H9 (cell line): ENCODE results near the gene SKP2. TPM values are rescaled to one million over a fixed set of nuclear protein-coding genes. Genes with fewer than 3 reads are reported as not detected.

Experiments
- DNase-seq: peaks from one replicate; pipeline ENCODE4 v3.0.0-alpha.2; 2017
- H2AFZ ChIP-seq: one replicate; pipeline ENCODE4 v1.6.1; 2013; ENCODE audit warnings: mild to moderate bottlenecking, low read length, control low read depth, moderate library complexity
- H2AK5ac ChIP-seq: 2 replicates; pipeline ENCODE4 v1.6.1; 2013; ENCODE audit warnings: low read length, control low read depth, mixed read lengths; ENCODE audit not compliant: insufficient read length
- H2BK120ac ChIP-seq: one replicate; pipeline ENCODE4 v1.6.1; 2013; ENCODE audit warnings: low read depth, mild to moderate bottlenecking, low read length, control low read depth, inconsistent platforms; ENCODE audit not compliant: poor library complexity, severe bottlenecking
- H2BK12ac ChIP-seq: 2 replicates; pipeline ENCODE4 v1.6.1; 2013; ENCODE audit warnings: low read length, control low read depth, mixed read lengths, low read depth; ENCODE audit not compliant: insufficient read length
- H2BK15ac ChIP-seq: 2 replicates; pipeline ENCODE4 v1.6.1; 2013; ENCODE audit warnings: low read depth, low read length, control low read depth
- H2BK20ac ChIP-seq: one replicate; pipeline ENCODE4 v1.6.1; 2013; ENCODE audit warnings: low read depth, mild to moderate bottlenecking, low read length, control low read depth, inconsistent platforms; ENCODE audit not compliant: poor library complexity, severe bottlenecking
- H2BK5ac ChIP-seq: 2 replicates; pipeline ENCODE4 v1.6.1; 2013; ENCODE audit warnings: low read length, control low read depth, mixed read lengths; ENCODE audit not compliant: insufficient read length
- H3K14ac ChIP-seq: 2 replicates; pipeline ENCODE4 v1.6.1; 2013; ENCODE audit warnings: low read length, control low read depth; ENCODE audit not compliant: insufficient read depth
- H3K18ac ChIP-seq: 2 replicates; pipeline ENCODE4 v1.6.1; 2013; ENCODE audit warnings: low read depth, mild to moderate bottlenecking, mixed read lengths, low read length, control low read depth; ENCODE audit not compliant: insufficient read length
- H3K23ac ChIP-seq: 2 replicates; pipeline ENCODE4 v1.6.1; 2013; ENCODE audit warnings: low read length, control low read depth, mixed read lengths, low read depth; ENCODE audit not compliant: insufficient read length
- H3K23me2 ChIP-seq: 2 replicates; pipeline ENCODE4 v1.6.1; 2013; ENCODE audit warnings: low read depth, mild to moderate bottlenecking, mixed read lengths, low read length, control low read depth; ENCODE audit not compliant: insufficient read length, poor library complexity, severe bottlenecking
- H3K27ac ChIP-seq: 2 replicates; pipeline ENCODE4 v1.5.1; 2013; ENCODE audit warnings: low read length, control low read depth, mixed read lengths, low read depth; ENCODE audit not compliant: insufficient read length
- H3K27me3 ChIP-seq: 2 replicates; pipeline ENCODE4 v1.6.1; 2013; ENCODE audit warnings: low read length, control low read depth, inconsistent platforms; ENCODE audit not compliant: insufficient read depth
- H3K4ac ChIP-seq: 2 replicates; pipeline ENCODE4 v1.6.1; 2013; ENCODE audit warnings: low read depth, mild to moderate bottlenecking, control low read depth, inconsistent platforms, low read length, moderate library complexity
- H3K4me1 ChIP-seq: 2 replicates; pipeline ENCODE4 v1.6.1; 2013; ENCODE audit warnings: low read length, control low read depth, inconsistent platforms; ENCODE audit not compliant: insufficient read depth
- H3K4me2 ChIP-seq: 2 replicates; pipeline ENCODE4 v1.6.1; 2013; ENCODE audit warnings: low read length, control low read depth, mixed read lengths; ENCODE audit not compliant: insufficient read length, insufficient read depth
- H3K56ac ChIP-seq: 2 replicates; pipeline ENCODE4 v1.6.1; 2013; ENCODE audit warnings: low read depth, mild to moderate bottlenecking, mixed read lengths, low read length, control low read depth; ENCODE audit not compliant: insufficient read length
- H3K79me1 ChIP-seq: 2 replicates; pipeline ENCODE4 v1.6.1; 2013; ENCODE audit warnings: low read depth, mild to moderate bottlenecking, moderate library complexity, low read length, control low read depth, inconsistent platforms; ENCODE audit not compliant: insufficient read depth, poor library complexity, severe bottlenecking
- H3K79me2 ChIP-seq: 2 replicates; pipeline ENCODE4 v1.6.1; 2013; ENCODE audit warnings: low read length, control low read depth, inconsistent platforms; ENCODE audit not compliant: insufficient read depth
- H3K9ac ChIP-seq: 2 replicates; pipeline ENCODE4 v1.6.1; 2013; ENCODE audit warnings: low read length, control low read depth, mixed read lengths; ENCODE audit not compliant: insufficient read length; ENCODE audit errors: extremely low read depth
- H3K9me3 ChIP-seq: one replicate; pipeline ENCODE4 v1.6.1; 2013; ENCODE audit warnings: low read depth, low read length, inconsistent platforms; ENCODE audit not compliant: control insufficient read depth
- H3T11ph ChIP-seq: one replicate; pipeline ENCODE4 v1.6.1; 2013; ENCODE audit warnings: mild to moderate bottlenecking, low read length, control low read depth, inconsistent platforms
- H4K20me1 ChIP-seq: one replicate; pipeline ENCODE4 v1.6.1; 2013; ENCODE audit not compliant: control insufficient read depth, insufficient read length, insufficient read depth
- H4K5ac ChIP-seq: 2 replicates; pipeline ENCODE4 v1.6.1; 2013; ENCODE audit warnings: low read depth, mild to moderate bottlenecking, mixed read lengths, low read length, control low read depth; ENCODE audit not compliant: insufficient read length
- H4K8ac ChIP-seq: replicated peaks from 2 replicates; pipeline ENCODE4 v1.6.1; 2013; ENCODE audit warnings: low read length, control low read depth, mixed read lengths, low read depth; ENCODE audit not compliant: insufficient read length
- H4K91ac ChIP-seq: 2 replicates; pipeline ENCODE4 v1.6.1; 2013; ENCODE audit warnings: low read depth, mild to moderate bottlenecking, moderate library complexity, mixed read lengths, low read length, control low read depth; ENCODE audit not compliant: insufficient read length
- H3K27ac Mint-ChIP-seq, 3 experiments: 2 replicates in 2 of 3; 3 replicates in 1 of 3; pipeline ENCODE4 v1.8.0; 2020 to 2021; ENCODE audit warnings: mixed read lengths in 3 of 3, mild to moderate bottlenecking in 1 of 3, moderate library complexity in 1 of 3
- H3K27me3 Mint-ChIP-seq: 2 replicates; pipeline ENCODE4 v1.8.0; 2021; ENCODE audit warnings: low read depth, mild to moderate bottlenecking, moderate library complexity, mixed read lengths
- H3K36me3 Mint-ChIP-seq, 3 experiments: 2 replicates in 2 of 3; 3 replicates in 1 of 3; pipeline ENCODE4 v1.8.0; 2020 to 2021; ENCODE audit warnings: low read depth in 3 of 3, mixed read lengths in 3 of 3; ENCODE audit not compliant: insufficient read depth in 1 of 3
- H3K4me1 Mint-ChIP-seq, 2 experiments: 2 replicates each; pipeline ENCODE4 v1.8.0; 2020; ENCODE audit warnings: mixed read lengths in 2 of 2
- H3K4me3 Mint-ChIP-seq, 2 experiments: 2 replicates in 1 of 2; 3 replicates in 1 of 2; pipeline ENCODE4 v1.8.0; 2020 to 2021; ENCODE audit warnings: mild to moderate bottlenecking in 2 of 2, mixed read lengths in 2 of 2, moderate library complexity in 1 of 2
- H3K9me3 Mint-ChIP-seq, 2 experiments: 2 replicates in 1 of 2; 3 replicates in 1 of 2; pipeline ENCODE4 v1.8.0; 2020; ENCODE audit warnings: mild to moderate bottlenecking in 2 of 2, mixed read lengths in 2 of 2, moderate library complexity in 1 of 2
- CTCF ChIP-seq: fragments of 200-600 bp; sonication (generic); conservative IDR thresholded peaks from 3 replicates; pipeline ENCODE4 v1.8.0; 2021; ENCODE audit warnings: antibody characterized with exemption, mild to moderate bottlenecking
- WGBS: extraction: QIAGEN DNeasy Blood & Tissue Kit; methylation state at CpG from one replicate; pipeline ENCODE4 v1.1.7; 2013; ENCODE audit warnings: missing lambda C conversion rate, low lambda C conversion rate, mixed read lengths; ENCODE audit not compliant: insufficient read length; ENCODE audit errors: extremely low coverage; 5-methylcytosine and 5-hydroxymethylcytosine counted together
- total RNA-seq: library from RNA; stranded (reverse); gene quantifications from 2 replicates; pipeline ENCODE4 v1.2.1, GENCODE V29; 2021

Gene SKP2
- total RNA-seq, 1 experiment from 2014 or later, result 103 TPM

- Histone ChIP-seq H3K27me3 (no peaks in the 10 kb centered on the region), H2BK15ac (no peak overlapping the region), H3K56ac (no peak overlapping the region), H3K23ac (no peak overlapping the region), H2AK5ac (no peak overlapping the region), H3K27ac (no peak overlapping the region), H3K4ac (no peak overlapping the region), H3K4me1 (no peaks in the 10 kb centered on the region), H3K23me2 (no peaks in the 10 kb centered on the region), H2BK5ac (no peak overlapping the region), H3K4me2 (no peak overlapping the region), H3K14ac (no peak overlapping the region), H3K79me1 (no peaks in the 10 kb centered on the region), H2BK20ac (no peak overlapping the region), H2AFZ (no peak overlapping the region), H3K9me3 (no peaks in the 10 kb centered on the region), H2BK12ac (no peak overlapping the region), H3K9ac (no peak overlapping the region), H4K91ac (no peak overlapping the region), H2BK120ac (no peak overlapping the region), H3K18ac (no peak overlapping the region), H3K79me2 (no peaks in the 10 kb centered on the region), H4K20me1 (no peaks in the 10 kb centered on the region), H4K5ac (no peak overlapping the region), H4K8ac (no peak overlapping the region), H3T11ph (no peak overlapping the region)
- H3K27me3 Mint-ChIP-seq, result no peaks in the 10 kb centered on the region
- no peaks in the 10 kb centered on the region for H3K9me3 Mint-ChIP-seq
- H3K36me3 Mint-ChIP-seq, result no peaks in the 10 kb centered on the region; a peak in 1 of 7 replicates
- no peak for TF ChIP-seq CTCF
- no peak overlapping the region for H3K4me3 Mint-ChIP-seq
- H3K27ac Mint-ChIP-seq, result no peak overlapping the region
- H3K4me1 Mint-ChIP-seq, result no peaks in the 10 kb centered on the region
- no peak for DNase-seq
- WGBS, result no CpG with 5 or more reads among the region's 1 CpG
These were observed 70.7 kb downstream of the SKP2 start for GRCh38 chr5:36222620-36223019.
